Activated T-cell treated with anti-CD3 and anti-CD28 coated beads, Interleukin-2, amount 50 U/mL, for 1 hour (primary cell): ENCODE measurements around the gene GPHA2.
"Not testable (repeated sequence)": the region's sequence is repeated elsewhere in the genome, so short reads cannot be mapped to it uniquely, and the experiment has no call there.

Experiments
- DNase-seq: peaks from one replicate; pipeline ENCODE4 v3.0.0-alpha.2; 2020

The GPHA2 gene

GRCh38 chr11:64935359-64936081 is at the start of gene GPHA2:
GPHA2 (minus strand) TSS chr11:64935893; CDS start chr11:64935460, 433 bp downstream.
- DNase-seq = no peak

- not testable (repeated sequence) for DNase-seq
Observed at GRCh38 chr11:64983339-64983738, 47.6 kb upstream of the GPHA2 start.

GRCh38 chr11:64976651-64977050 is 41.0 kb upstream of the GPHA2 start:
- DNase-seq = no peak

GRCh38 chr11:64974124-64974523 is 38.4 kb upstream of the GPHA2 start:
- no peak for DNase-seq

- peak; percentile 89 for DNase-seq
Observed at GRCh38 chr11:64971421-64972233, 35.9 kb upstream of the GPHA2 start, which contains the start of gene MAJIN. MAJIN (minus strand) TSS chr11:64972108; CDS start chr11:64959405, 12,703 bp downstream.

- peak; percentile 29 for DNase-seq
Observed at GRCh38 chr11:64970731-64971151, 35.0 kb upstream of the GPHA2 start.

- DNase-seq = no peak
Observed at GRCh38 chr11:64969209-64969608, 33.5 kb upstream of the GPHA2 start.

- DNase-seq = no peak
Observed at GRCh38 chr11:64967375-64967774, 31.7 kb upstream of the GPHA2 start.

- DNase-seq = no peak
Observed at GRCh38 chr11:64963072-64963631, 27.5 kb upstream of the GPHA2 start.

GRCh38 chr11:64960719-64961118 is 25.0 kb upstream of the GPHA2 start:
- DNase-seq = no peak

- DNase-seq = no peak
Observed at GRCh38 chr11:64959498-64959897, 23.8 kb upstream of the GPHA2 start.

- no peak for DNase-seq
Observed at GRCh38 chr11:64954201-64954600, 18.5 kb upstream of the GPHA2 start.

GRCh38 chr11:64951529-64951928 is 15.8 kb upstream of the GPHA2 start:
- no peak for DNase-seq

- no peak for DNase-seq
Observed at GRCh38 chr11:64947208-64947814, 11.6 kb upstream of the GPHA2 start.

- no peak for DNase-seq
Observed at GRCh38 chr11:64936539-64936938, 846 bp upstream of the GPHA2 start.

GRCh38 chr11:64934682-64935358 is 873 bp downstream of the GPHA2 start:
- DNase-seq = no peak

- no peak for DNase-seq
Observed at GRCh38 chr11:64933935-64934681, 1.6 kb downstream of the GPHA2 start.

GRCh38 chr11:64933213-64933934 is 2.3 kb downstream of the GPHA2 start:
- DNase-seq = no peak

GRCh38 chr11:64932324-64932723 is 3.4 kb downstream of the GPHA2 start:
- DNase-seq = no peak

- DNase-seq = no peak
Observed at GRCh38 chr11:64931290-64931689, 4.4 kb downstream of the GPHA2 start.

- DNase-seq = no peak
Observed at GRCh38 chr11:64930340-64930739, 5.4 kb downstream of the GPHA2 start.
